ENCODE measurements around the gene EAPP.
"Not testable (repeated sequence)": the region's sequence is repeated elsewhere in the genome, so short reads cannot be mapped to it uniquely, and the experiment has no call there.

EAPP gene

GRCh38 chr14:34478261-34478660, 61.2 kb downstream of the EAPP start:
- DNase-seq, result no peak

GRCh38 chr14:34476036-34476435, 63.5 kb downstream of the EAPP start:
- DNase-seq, result not testable (repeated sequence)

GRCh38 chr14:34475163-34475562, 64.3 kb downstream of the EAPP start:
- no peak for DNase-seq

GRCh38 chr14:34474187-34474679, 65.3 kb downstream of the EAPP start:
- DNase-seq, result no peak

- no peak for DNase-seq
Measured at GRCh38 chr14:34472706-34473279, 66.7 kb downstream of the EAPP start.

GRCh38 chr14:34470319-34470718, 69.2 kb downstream of the EAPP start:
- no peak for DNase-seq

GRCh38 chr14:34466691-34467090, 72.8 kb downstream of the EAPP start:
- DNase-seq, result no peak

All from NCI-H1417 treated with DMSO at 0.1 percent for 48 hours (cell line).